GM12878 (cell line): ENCODE results near the gene SLC27A5. TPM values are rescaled to one million over a fixed set of nuclear protein-coding genes. Genes with fewer than 3 reads are reported as not detected.

Experiments
- microRNA-seq: library from miRNA; unstranded; fragments of <30 nt; microRNA quantifications from one replicate; pipeline ENCODE4, GENCODE V29; 2018
- polyA plus RNA-seq, 11 experiments: library from polyadenylated mRNA; depleted of rRNA in 4 of 11; unstranded in 6 of 11; stranded (reverse) in 5 of 11; fragments of >200 nt; fragmentation: Nextera tagmentation in 4 of 11; fragmentation: Illumina TruSeq in 1 of 11; extraction: Ambion mirVana in 4 of 11; extraction: Trizol in 1 of 11; gene quantifications; 1 replicate in 1 of 11; 2 replicates in 10 of 11; pipeline versions ENCODE4 v1.2.1 to v1.2.3, GENCODE V29; 2011 to 2016; ENCODE audit warnings: inconsistent platforms in 2 of 11, missing spikeins in 2 of 11, low read depth in 1 of 11
- small RNA-seq: library from RNA; depleted of rRNA; stranded (forward); fragments of <200 nt; gene quantifications from one replicate; pipeline ENCODE3, GENCODE V24; 2014
- total RNA-seq, 4 experiments: library from RNA; depleted of rRNA in 3 of 4; stranded (reverse); fragments of >200 nt in 3 of 4; fragmentation: Illumina TruSeq in 1 of 4; extraction: Trizol in 1 of 4; gene quantifications; 2 replicates each; pipeline versions ENCODE4 v1.2.1 to v1.2.3, GENCODE V29; 2013 to 2021

Gene SLC27A5
- total and polyA plus RNA-seq, 10 of the 15 experiments (the other 5 are each of a cell fraction or from before 2014, with no cell fraction given) = 21.2 to 127 (median 31.8) TPM

Small RNA genes within 50 kb of the gene (microRNA-seq; reads per million reads assigned to microRNA genes)
- gene MIR6807 = 1.1 reads per million

Small RNA genes within 50 kb of the gene (small RNA-seq; reads per million reads assigned to genes)
- gene MIR6807 (0.70 reads per million, percentile 19 among the genes with 10 or more reads in this experiment), gene RN7SL525P (not detected), gene RN7SL693P (not detected), gene RNU6-1337P (not detected)

Other genes with a start within 250 kb of the SLC27A5 start
Only the 7 nearest of the 18 such genes appear.
- gene ZNF324B, start 60.4 kb downstream of the SLC27A5 start, total RNA-seq (2014; rRNA removed) = 7.9 and 8.8 TPM in 2 replicates
- 5.3 and 5.9 TPM in 2 replicates for gene ZNF324B, start 60.4 kb downstream of the SLC27A5 start, total RNA-seq (2014; rRNA removed; fragmentation: Illumina TruSeq; extraction: Trizol)
- 9.3 and 12.8 TPM in 2 replicates for gene ZNF324B, start 60.4 kb downstream of the SLC27A5 start, total RNA-seq (2021)
- gene ZNF324B, start 60.4 kb downstream of the SLC27A5 start, polyA plus RNA-seq (2011; rRNA removed) = 1.9 and 3.3 TPM in 2 replicates
- gene ZNF324B, start 60.4 kb downstream of the SLC27A5 start, polyA plus RNA-seq (2014; fragmentation: Illumina TruSeq; extraction: Trizol) = 3.0 and 4.2 TPM in 2 replicates
- under 1 TPM; 0.11 to 0.29 TPM for gene ZNF324B, start 60.4 kb downstream of the SLC27A5 start, polyA plus RNA-seq (2014; fragmentation: Nextera tagmentation; extraction: Ambion mirVana)
- 7.6 and 8.4 TPM in 2 replicates for gene ZNF324B, start 60.4 kb downstream of the SLC27A5 start, polyA plus RNA-seq (2014; rRNA removed)
- gene ZNF324B, start 60.4 kb downstream of the SLC27A5 start, polyA plus RNA-seq (2016; fragmentation: Nextera tagmentation; extraction: Ambion mirVana) = 1 to 10 TPM; 3.5 to 4.4 TPM
- gene ZNF324, start 44.9 kb downstream of the SLC27A5 start, total RNA-seq (2014; rRNA removed) = 10.6 and 13.9 TPM in 2 replicates
- gene ZNF324, start 44.9 kb downstream of the SLC27A5 start, total RNA-seq (2014; rRNA removed; fragmentation: Illumina TruSeq; extraction: Trizol) = 5.0 and 5.9 TPM in 2 replicates
- 12.1 and 12.9 TPM in 2 replicates for gene ZNF324, start 44.9 kb downstream of the SLC27A5 start, total RNA-seq (2021)
- 2.8 and 5.7 TPM in 2 replicates for gene ZNF324, start 44.9 kb downstream of the SLC27A5 start, polyA plus RNA-seq (2011; rRNA removed)
- 3.1 and 3.5 TPM in 2 replicates for gene ZNF324, start 44.9 kb downstream of the SLC27A5 start, polyA plus RNA-seq (2014; fragmentation: Illumina TruSeq; extraction: Trizol)
- gene ZNF324, start 44.9 kb downstream of the SLC27A5 start, polyA plus RNA-seq (2014; fragmentation: Nextera tagmentation; extraction: Ambion mirVana) = 1 to 10 TPM in 1 of 2 experiments, under 1 TPM in 1; 0.71 to 2.1 TPM
- gene ZNF324, start 44.9 kb downstream of the SLC27A5 start, polyA plus RNA-seq (2014; rRNA removed) = 8.1 and 9.5 TPM in 2 replicates
- gene ZNF324, start 44.9 kb downstream of the SLC27A5 start, polyA plus RNA-seq (2016; fragmentation: Nextera tagmentation; extraction: Ambion mirVana) = 1 to 10 TPM; 8.5 to 9.0 TPM
- gene ZNF446, start 35.6 kb downstream of the SLC27A5 start, total RNA-seq (2014; rRNA removed) = 6.5 and 6.9 TPM in 2 replicates
- 2.3 and 2.5 TPM in 2 replicates for gene ZNF446, start 35.6 kb downstream of the SLC27A5 start, total RNA-seq (2014; rRNA removed; fragmentation: Illumina TruSeq; extraction: Trizol)
- 5.6 and 6.0 TPM in 2 replicates for gene ZNF446, start 35.6 kb downstream of the SLC27A5 start, total RNA-seq (2021)
- gene ZNF446, start 35.6 kb downstream of the SLC27A5 start, polyA plus RNA-seq (2011; rRNA removed) = 1.1 and 3.5 TPM in 2 replicates
- 0.63 and 1.6 TPM in 2 replicates for gene ZNF446, start 35.6 kb downstream of the SLC27A5 start, polyA plus RNA-seq (2014; fragmentation: Illumina TruSeq; extraction: Trizol)
- gene ZNF446, start 35.6 kb downstream of the SLC27A5 start, polyA plus RNA-seq (2014; fragmentation: Nextera tagmentation; extraction: Ambion mirVana) = under 1 TPM; 0.14 to 0.49 TPM
- gene ZNF446, start 35.6 kb downstream of the SLC27A5 start, polyA plus RNA-seq (2014; rRNA removed) = 5.3 and 5.8 TPM in 2 replicates
- gene ZNF446, start 35.6 kb downstream of the SLC27A5 start, polyA plus RNA-seq (2016; fragmentation: Nextera tagmentation; extraction: Ambion mirVana) = 1 to 10 TPM; 4.7 to 5.7 TPM
- 4.5 and 6.1 TPM in 2 replicates for gene ZBTB45, start 7.8 kb upstream of the SLC27A5 start, total RNA-seq (2014; rRNA removed)
- gene ZBTB45, start 7.8 kb upstream of the SLC27A5 start, total RNA-seq (2014; rRNA removed; fragmentation: Illumina TruSeq; extraction: Trizol) = 1.2 and 1.7 TPM in 2 replicates
- 12.7 and 17.2 TPM in 2 replicates for gene ZBTB45, start 7.8 kb upstream of the SLC27A5 start, total RNA-seq (2021)
- 0.72 and 2.4 TPM in 2 replicates for gene ZBTB45, start 7.8 kb upstream of the SLC27A5 start, polyA plus RNA-seq (2011; rRNA removed)
- gene ZBTB45, start 7.8 kb upstream of the SLC27A5 start, polyA plus RNA-seq (2014; fragmentation: Illumina TruSeq; extraction: Trizol) = 0.13 and 1.2 TPM in 2 replicates
- gene ZBTB45, start 7.8 kb upstream of the SLC27A5 start, polyA plus RNA-seq (2014; fragmentation: Nextera tagmentation; extraction: Ambion mirVana) = under 1 TPM; 0.29 to 0.33 TPM
- 7.7 and 8.0 TPM in 2 replicates for gene ZBTB45, start 7.8 kb upstream of the SLC27A5 start, polyA plus RNA-seq (2014; rRNA removed)
- 10 to 100 TPM; 13.9 to 14.3 TPM for gene ZBTB45, start 7.8 kb upstream of the SLC27A5 start, polyA plus RNA-seq (2016; fragmentation: Nextera tagmentation; extraction: Ambion mirVana)
- 569 and 650 TPM in 2 replicates for gene TRIM28, start 32.1 kb upstream of the SLC27A5 start, total RNA-seq (2014; rRNA removed)
- gene TRIM28, start 32.1 kb upstream of the SLC27A5 start, total RNA-seq (2014; rRNA removed; fragmentation: Illumina TruSeq; extraction: Trizol) = 256 and 311 TPM in 2 replicates
- gene TRIM28, start 32.1 kb upstream of the SLC27A5 start, total RNA-seq (2021) = 492 and 503 TPM in 2 replicates
- 167 and 420 TPM in 2 replicates for gene TRIM28, start 32.1 kb upstream of the SLC27A5 start, polyA plus RNA-seq (2011; rRNA removed)
- gene TRIM28, start 32.1 kb upstream of the SLC27A5 start, polyA plus RNA-seq (2014; fragmentation: Illumina TruSeq; extraction: Trizol) = 147 and 280 TPM in 2 replicates
- 10 to 100 TPM in 1 of 2 experiments, 1 to 10 TPM in 1; 5.0 to 32.5 TPM for gene TRIM28, start 32.1 kb upstream of the SLC27A5 start, polyA plus RNA-seq (2014; fragmentation: Nextera tagmentation; extraction: Ambion mirVana)
- 363 and 502 TPM in 2 replicates for gene TRIM28, start 32.1 kb upstream of the SLC27A5 start, polyA plus RNA-seq (2014; rRNA removed)
- gene TRIM28, start 32.1 kb upstream of the SLC27A5 start, polyA plus RNA-seq (2016; fragmentation: Nextera tagmentation; extraction: Ambion mirVana) = 10 to 100 TPM; 82.9 to 91.1 TPM
- 89.3 and 92.8 TPM in 2 replicates for gene CHMP2A, start 43.1 kb upstream of the SLC27A5 start, total RNA-seq (2014; rRNA removed)
- 89.3 and 95.0 TPM in 2 replicates for gene CHMP2A, start 43.1 kb upstream of the SLC27A5 start, total RNA-seq (2014; rRNA removed; fragmentation: Illumina TruSeq; extraction: Trizol)
- 98.5 and 105 TPM in 2 replicates for gene CHMP2A, start 43.1 kb upstream of the SLC27A5 start, total RNA-seq (2021)
- gene CHMP2A, start 43.1 kb upstream of the SLC27A5 start, polyA plus RNA-seq (2011; rRNA removed) = 92.3 and 102 TPM in 2 replicates
- gene CHMP2A, start 43.1 kb upstream of the SLC27A5 start, polyA plus RNA-seq (2014; fragmentation: Illumina TruSeq; extraction: Trizol) = 85.9 and 117 TPM in 2 replicates
- 100 to 1,000 TPM in 1 of 2 experiments, 10 to 100 TPM in 1; 69.5 to 117 TPM for gene CHMP2A, start 43.1 kb upstream of the SLC27A5 start, polyA plus RNA-seq (2014; fragmentation: Nextera tagmentation; extraction: Ambion mirVana)
- 168 and 172 TPM in 2 replicates for gene CHMP2A, start 43.1 kb upstream of the SLC27A5 start, polyA plus RNA-seq (2014; rRNA removed)
- gene CHMP2A, start 43.1 kb upstream of the SLC27A5 start, polyA plus RNA-seq (2016; fragmentation: Nextera tagmentation; extraction: Ambion mirVana) = 100 to 1,000 TPM; 136 to 147 TPM
- gene UBE2M, start 46.6 kb upstream of the SLC27A5 start, total RNA-seq (2014; rRNA removed) = 68.6 and 95.2 TPM in 2 replicates
- gene UBE2M, start 46.6 kb upstream of the SLC27A5 start, total RNA-seq (2014; rRNA removed; fragmentation: Illumina TruSeq; extraction: Trizol) = 61.7 and 66.8 TPM in 2 replicates
- 100 and 105 TPM in 2 replicates for gene UBE2M, start 46.6 kb upstream of the SLC27A5 start, total RNA-seq (2021)
- gene UBE2M, start 46.6 kb upstream of the SLC27A5 start, polyA plus RNA-seq (2011; rRNA removed) = 55.6 and 92.7 TPM in 2 replicates
- gene UBE2M, start 46.6 kb upstream of the SLC27A5 start, polyA plus RNA-seq (2014; fragmentation: Illumina TruSeq; extraction: Trizol) = 105 and 127 TPM in 2 replicates
- gene UBE2M, start 46.6 kb upstream of the SLC27A5 start, polyA plus RNA-seq (2014; fragmentation: Nextera tagmentation; extraction: Ambion mirVana) = 1 to 10 TPM; 1.4 to 1.7 TPM
- 81.0 and 87.0 TPM in 2 replicates for gene UBE2M, start 46.6 kb upstream of the SLC27A5 start, polyA plus RNA-seq (2014; rRNA removed)
- 10 to 100 TPM in 1 of 2 experiments, 1 to 10 TPM in 1; 9.6 to 11.3 TPM for gene UBE2M, start 46.6 kb upstream of the SLC27A5 start, polyA plus RNA-seq (2016; fragmentation: Nextera tagmentation; extraction: Ambion mirVana)